Esophagus muscularis mucosa (tissue), 3 donors: ENCODE data around the gene TOM1L2.

Experiments used
- CTCF ChIP-seq, 3 experiments: fragments of 200-600 bp in 2 of 3; fragments of 450-650 bp in 1 of 3; sonication (generic) in 2 of 3; IDR thresholded peaks; one replicate each; pipeline ENCODE4 v1.5.1; 2017 to 2019; ENCODE audit warnings: antibody characterized with exemption in 3 of 3, mild to moderate bottlenecking in 2 of 3, moderate library complexity in 1 of 3
- POLR2A ChIP-seq: fragments of 450-650 bp; IDR thresholded peaks from one replicate; pipeline ENCODE4 v1.6.1; 2017; ENCODE audit warnings: antibody characterized with exemption, moderate library complexity, mild to moderate bottlenecking, low read depth
- POLR2AphosphoS5 ChIP-seq, 2 donors: sonication (generic); formaldehyde crosslinking; IDR thresholded peaks; one replicate each; pipeline ENCODE4 v1.6.1; 2017; ENCODE audit warnings: antibody characterized with exemption in 2 of 2

GRCh38 chr17:17822189-17822588 is 150.0 kb downstream of the TOM1L2 start:
- TF ChIP-seq CTCF (IDR thresholded peaks at IDR 0.05) (no peak), POLR2A (no peak), POLR2AphosphoS5 (IDR thresholded peaks at IDR 0.05) (peak; percentile 16 to 71)
